Sciatic nerve (tissue), 2 donors: ENCODE results near the gene CD151. TPM values are rescaled to one million over a fixed set of nuclear protein-coding genes. Genes with fewer than 3 reads are reported as not detected.

Experiments
- ATAC-seq: fragments of 200-7000 bp; cut with Tn5 transposase; one replicate; pipeline ENCODE4 v1.9.1; 2020; ENCODE audit warnings: mild to moderate bottlenecking, moderate library complexity
- DNase-seq: peaks from one replicate; pipeline ENCODE4 v3.0.0-alpha.2; 2020; ENCODE audit warnings: low spot score
- intact Hi-C: fragments of 100-400 bp; cut with DNase I; formaldehyde crosslinking; loops from one replicate; pipeline ENCODE4 v1.14.2; 2022
- total RNA-seq: library from RNA; stranded (reverse); fragmentation: NEBNext Ultra II Directional; extraction: Animal tissue kit (Norgen Biotek cat#: 25700); gene quantifications from one replicate; pipeline ENCODE4 v1.2.1, GENCODE V29; 2021
- donor health status: DM: no; HTN: no; CAD: no.
- donor health status: DM: no; HTN: no; CAD: no.

Gene CD151
- total RNA-seq, 1 donor from 2014 or later: 263 TPM

GRCh38 chr11:836700-837099, 3.9 kb downstream of the CD151 start:
- ATAC-seq (no peak), DNase-seq (no peak)
- intact Hi-C loops: loop anchor here (10.0 kb wide), 1 partner anchor 1478 kb away; no protein-coding TSS in a partner anchor

GRCh38 chr11:837189-837989, 4.6 kb downstream of the CD151 start:
- DNase-seq (no peak), ATAC-seq (no peak)
- intact Hi-C loops: loop anchor here (10.0 kb wide), 1 partner anchor 1477 kb away; no protein-coding TSS in a partner anchor

- ATAC-seq (no peak), DNase-seq (no peak)
- intact Hi-C loops: loop anchor here (10.0 kb wide), 1 partner anchor 1477 kb away; no protein-coding TSS in a partner anchor
These were observed 5.2 kb downstream of the CD151 start for GRCh38 chr11:837990-838307.

GRCh38 chr11:838441-839279, 5.9 kb downstream of the CD151 start:
- intact Hi-C loops: loop anchor here (10.0 kb wide), 1 partner anchor 1476 kb away; no protein-coding TSS in a partner anchor
- no peak for ATAC-seq
- no peak for DNase-seq

GRCh38 chr11:839280-839623, 6.5 kb downstream of the CD151 start:
- ATAC-seq (no peak), DNase-seq (no peak)
- intact Hi-C loops: loop anchor here (10.0 kb wide), 1 partner anchor 1476 kb away; no protein-coding TSS in a partner anchor

- intact Hi-C loops: loop anchor here (10.0 kb wide), 1 partner anchor 1475 kb away; no protein-coding TSS in a partner anchor
- DNase-seq (no peak), ATAC-seq (no peak)
These were observed 7.3 kb downstream of the CD151 start for GRCh38 chr11:839875-840617.

GRCh38 chr11:841981-842369, 9.2 kb downstream of the CD151 start:
- no peak for DNase-seq
- intact Hi-C loops: no loop called here
- no peak for ATAC-seq

- peak; percentile 95 for DNase-seq
- no peak for ATAC-seq
- intact Hi-C loops: no loop called here
These were observed 9.7 kb downstream of the CD151 start, which contains the start of the genes POLR2L and TSPAN4 for GRCh38 chr11:842370-843002. Gene POLR2L, minus strand, starts transcription at chr11:842529. Its CDS starts 21 bp downstream, at chr11:842508. Gene TSPAN4, plus strand, starts transcription at chr11:842852. Its CDS starts 7,453 bp downstream, at chr11:850305.

- no peak for DNase-seq
- no peak for ATAC-seq
- intact Hi-C loops: no loop called here
These were observed 10.5 kb downstream of the CD151 start for GRCh38 chr11:843086-843734.

GRCh38 chr11:843818-844692, 11.3 kb downstream of the CD151 start:
- ATAC-seq: peak; percentile 76
- intact Hi-C loops: no loop called here
- peak; percentile 96 for DNase-seq

GRCh38 chr11:844693-845644, 12.2 kb downstream of the CD151 start:
- intact Hi-C loops: no loop called here
- DNase-seq (peak; percentile 96), ATAC-seq (peak; percentile 75)

GRCh38 chr11:845872-846495, 13.2 kb downstream of the CD151 start:
- intact Hi-C loops: no loop called here
- no peak for ATAC-seq
- no peak for DNase-seq

- intact Hi-C loops: no loop called here
- no peak for ATAC-seq
These were observed 13.8 kb downstream of the CD151 start for GRCh38 chr11:846496-847098.

GRCh38 chr11:847876-848275, 15.1 kb downstream of the CD151 start:
- intact Hi-C loops: no loop called here
- no peak for DNase-seq
- ATAC-seq: no peak

More at GRCh38 chr11:846496-847098, 13.8 kb downstream of the CD151 start:
- no peak for DNase-seq

- intact Hi-C loops: no loop called here
- DNase-seq (no peak), ATAC-seq (no peak)
These were observed 15.7 kb downstream of the CD151 start for GRCh38 chr11:848380-848931.
